ENCODE data around the gene CHCHD6.

The CHCHD6 gene

GRCh38 chr3:127005864-127006500 lies 301.9 kb downstream of the CHCHD6 start:
- Mint-ChIP-seq H3K27ac (peak overlapping the region; percentile 77), H3K4me3 (no peak overlapping the region), H3K36me3 (ENCODE audit: low read depth) (no peaks in the 10 kb centered on the region), H3K9me3 (no peaks in the 10 kb centered on the region), H3K4me1 (peaks cover 27% of the 10 kb centered on the region), H3K27me3 (ENCODE audit: low read depth, poor library complexity) (no peaks in the 10 kb centered on the region)
- no peak for DNase-seq
- TF ChIP-seq CTCF (IDR thresholded peaks at IDR 0.05), result no peak

DNA sequence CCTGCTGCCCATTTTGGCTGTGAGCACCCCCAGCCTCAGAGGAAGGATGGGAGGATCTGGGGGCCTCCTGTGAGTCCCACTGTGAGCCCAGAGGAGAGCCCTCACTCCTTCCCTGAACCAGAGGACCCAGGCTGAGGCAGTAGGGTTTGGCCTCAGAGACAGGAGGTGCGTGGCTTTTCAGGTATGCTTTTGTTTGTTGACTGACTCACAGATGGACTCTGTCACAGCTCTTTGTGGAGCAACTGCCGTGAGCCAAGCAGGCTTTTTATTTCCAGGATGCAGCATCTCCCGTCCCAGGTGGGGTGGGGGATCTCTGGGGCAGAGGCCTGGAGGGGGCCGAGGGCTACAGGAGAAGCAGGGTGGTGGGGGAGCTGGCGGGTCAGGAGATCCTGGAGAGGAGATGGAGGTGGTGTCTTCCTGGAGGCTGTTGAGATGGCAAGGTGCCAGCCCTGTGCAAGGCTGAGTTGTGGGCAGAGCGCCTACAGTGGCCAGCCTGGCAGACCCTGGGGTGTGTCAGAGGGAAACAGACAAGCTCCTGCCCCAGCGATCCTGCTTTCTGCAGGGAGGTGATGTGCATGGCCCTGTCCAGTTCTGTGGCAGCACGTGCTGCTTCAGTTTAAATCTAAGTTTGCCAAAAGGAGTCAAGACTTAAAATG lies 302.9 kb downstream of the CHCHD6 start:
- TF ChIP-seq CTCF (IDR thresholded peaks at IDR 0.05), result no peak
- Mint-ChIP-seq H3K4me3 (no peak overlapping the region), H3K9me3 (no peaks in the 10 kb centered on the region), H3K27ac (no peak overlapping the region), H3K27me3 (ENCODE audit: low read depth, poor library complexity) (no peaks in the 10 kb centered on the region), H3K36me3 (ENCODE audit: low read depth) (no peaks in the 10 kb centered on the region), H3K4me1 (peaks cover 22% of the 10 kb centered on the region)
- DNase-seq, result no peak

DNA sequence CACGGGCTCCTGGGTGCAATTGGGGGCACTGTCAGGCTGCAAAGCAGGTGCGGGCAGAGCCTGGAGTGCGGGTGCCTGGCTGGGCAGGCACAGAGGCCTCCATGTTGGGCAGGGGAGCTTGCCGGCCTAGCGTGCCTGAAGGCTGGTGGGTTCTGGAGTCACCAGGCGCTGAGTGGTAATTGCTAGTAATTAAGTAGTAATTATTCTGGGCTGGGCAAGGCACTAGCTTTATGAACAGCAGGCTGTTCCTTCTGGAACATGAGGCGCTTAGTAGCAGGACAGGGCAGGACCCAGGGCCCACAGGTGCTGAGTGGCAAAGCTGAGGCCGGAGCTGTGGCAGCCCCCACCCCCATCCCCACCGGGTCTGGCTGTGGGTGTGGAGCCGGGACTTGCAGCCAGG lies 304.2 kb downstream of the CHCHD6 start:
- no peaks in the 10 kb centered on the region for H3K36me3 Mint-ChIP-seq (ENCODE audit: low read depth)
- DNase-seq, result no peak
- no peak overlapping the region for H3K4me3 Mint-ChIP-seq
- peaks cover 12% of the 10 kb centered on the region for H3K4me1 Mint-ChIP-seq
- no peak overlapping the region for H3K27ac Mint-ChIP-seq
- no peak for TF ChIP-seq CTCF (IDR thresholded peaks at IDR 0.05)
- no peaks in the 10 kb centered on the region for H3K27me3 Mint-ChIP-seq (ENCODE audit: low read depth, poor library complexity)
- H3K9me3 Mint-ChIP-seq, result no peaks in the 10 kb centered on the region

GRCh38 chr3:127009531-127009930 lies 305.5 kb downstream of the CHCHD6 start:
- TF ChIP-seq CTCF (IDR thresholded peaks at IDR 0.05), result no peak
- H3K4me1 Mint-ChIP-seq, result peaks cover 16% of the 10 kb centered on the region
- H3K27ac Mint-ChIP-seq, result no peak overlapping the region
- no peaks in the 10 kb centered on the region for H3K36me3 Mint-ChIP-seq (ENCODE audit: low read depth)
- no peaks in the 10 kb centered on the region for H3K9me3 Mint-ChIP-seq
- H3K4me3 Mint-ChIP-seq, result no peak overlapping the region
- H3K27me3 Mint-ChIP-seq (ENCODE audit: low read depth, poor library complexity), result no peaks in the 10 kb centered on the region
- DNase-seq, result no peak

Measured in nephron progenitor cell (in vitro differentiated cells).